GM21529 (cell line): ENCODE measurements around the gene AR.
"Not testable (repeated sequence)": the region's sequence is repeated elsewhere in the genome, so short reads cannot be mapped to it uniquely, and the experiment has no call there.

ENCODE experiments used
- ATAC-seq: cut with Tn5 transposase; IDR thresholded peaks from one replicate; pipeline ENCODE4 v1.9.1; 2021; ENCODE audit not compliant: unreplicated experiment

AR gene

GRCh38 chrX:67622053-67622585, 78.3 kb downstream of the AR start:
- ATAC-seq, result no peak

GRCh38 chrX:67624325-67624724, 80.5 kb downstream of the AR start:
- ATAC-seq, result no peak

GRCh38 chrX:67635424-67635823, 91.6 kb downstream of the AR start:
- ATAC-seq, result no peak

- no peak for ATAC-seq
Measured at GRCh38 chrX:67636532-67636931, 92.7 kb downstream of the AR start.

GRCh38 chrX:67637293-67637692, 93.5 kb downstream of the AR start:
- ATAC-seq, result not testable (repeated sequence)

GRCh38 chrX:67648361-67648760, 104.5 kb downstream of the AR start:
- no peak for ATAC-seq

- ATAC-seq, result no peak
Measured at GRCh38 chrX:67651437-67652142, 107.8 kb downstream of the AR start.

GRCh38 chrX:67652543-67652942, 108.7 kb downstream of the AR start:
- ATAC-seq, result no peak

- ATAC-seq, result no peak
Measured at GRCh38 chrX:67654301-67654700, 110.5 kb downstream of the AR start.

GRCh38 chrX:67665583-67665982, 121.8 kb downstream of the AR start:
- ATAC-seq, result no peak

- ATAC-seq, result not testable (repeated sequence)
Measured at GRCh38 chrX:67670717-67671116, 126.9 kb downstream of the AR start.

GRCh38 chrX:67673741-67674274, 130.0 kb downstream of the AR start:
- no peak for ATAC-seq

- ATAC-seq, result no peak
Measured at GRCh38 chrX:67674741-67675140, 130.9 kb downstream of the AR start.

GRCh38 chrX:67684136-67684535, 140.3 kb downstream of the AR start:
- ATAC-seq, result no peak

GRCh38 chrX:67692246-67692645, 148.4 kb downstream of the AR start:
- no peak for ATAC-seq

GRCh38 chrX:67693928-67694327, 150.1 kb downstream of the AR start:
- no peak for ATAC-seq

- no peak for ATAC-seq
Measured at GRCh38 chrX:67697452-67697851, 153.6 kb downstream of the AR start.

- ATAC-seq, result no peak
Measured at GRCh38 chrX:67700602-67701001, 156.8 kb downstream of the AR start.

- ATAC-seq, result no peak
Measured at GRCh38 chrX:67714004-67714403, 170.2 kb downstream of the AR start.

- ATAC-seq, result no peak
Measured at GRCh38 chrX:67717571-67717970, 173.8 kb downstream of the AR start.

- no peak for ATAC-seq
Measured at GRCh38 chrX:67718926-67719325, 175.1 kb downstream of the AR start.

GRCh38 chrX:67720344-67720743, 176.5 kb downstream of the AR start:
- ATAC-seq, result no peak

GRCh38 chrX:67721321-67721720, 177.5 kb downstream of the AR start:
- no peak for ATAC-seq
